C4-2B (cell line): ENCODE data around the gene CDK14.

ENCODE experiments used
- CTCF ChIP-seq: fragments of 450-650 bp; conservative IDR thresholded peaks from 2 replicates; pipeline ENCODE4 v1.5.1; 2017; ENCODE audit warnings: mild to moderate bottlenecking
- ZFX ChIP-seq: fragments of 450-650 bp; IDR thresholded peaks from 2 replicates; pipeline ENCODE4 v1.6.1; 2017

GRCh38 chr7:90692396-90692795 lies 96.3 kb downstream of the CDK14 start:
- TF ChIP-seq CTCF = no peak
- TF ChIP-seq ZFX = no peak
